DMS79 treated with DMSO at 0.1 percent for 48 hours (cell line): ENCODE measurements around the gene ZNF574.
"Not testable (repeated sequence)": the region's sequence is repeated elsewhere in the genome, so short reads cannot be mapped to it uniquely, and the experiment has no call there.

ENCODE experiments used
- DNase-seq: peaks from one replicate; lab custom pipeline; 2025; lab: John Stamatoyannopoulos, UW

Gene ZNF574

GRCh38 chr19:42099336-42099925 is 23.5 kb downstream of the ZNF574 start:
- no peak for DNase-seq

- not testable (repeated sequence) for DNase-seq
Measured at GRCh38 chr19:42100241-42100640, 24.3 kb downstream of the ZNF574 start.

GRCh38 chr19:42102877-42103276 is 26.9 kb downstream of the ZNF574 start:
- DNase-seq = no peak

- DNase-seq = no peak
Measured at GRCh38 chr19:42105368-42105767, 29.4 kb downstream of the ZNF574 start.

GRCh38 chr19:42108527-42109389 is 32.8 kb downstream of the ZNF574 start:
- DNase-seq = peak; percentile 72

GRCh38 chr19:42109896-42110295 is 33.9 kb downstream of the ZNF574 start:
- no peak for DNase-seq

GRCh38 chr19:42110658-42111057 is 34.7 kb downstream of the ZNF574 start:
- DNase-seq = no peak

- no peak for DNase-seq
Measured at GRCh38 chr19:42111384-42111783, 35.4 kb downstream of the ZNF574 start.

- DNase-seq = no peak
Measured at GRCh38 chr19:42111811-42112210, 35.8 kb downstream of the ZNF574 start.

GRCh38 chr19:42113641-42114348 is 37.8 kb downstream of the ZNF574 start:
- DNase-seq = peak; percentile 87

GRCh38 chr19:42114412-42114811 is 38.4 kb downstream of the ZNF574 start:
- DNase-seq = peak; percentile 88

- DNase-seq = no peak
Measured at GRCh38 chr19:42115219-42115618, 39.3 kb downstream of the ZNF574 start.

- DNase-seq = no peak
Measured at GRCh38 chr19:42115705-42116104, 39.7 kb downstream of the ZNF574 start.

- no peak for DNase-seq
Measured at GRCh38 chr19:42116308-42117075, 40.5 kb downstream of the ZNF574 start.

GRCh38 chr19:42117076-42117475 is 41.1 kb downstream of the ZNF574 start:
- no peak for DNase-seq

- DNase-seq = no peak
Measured at GRCh38 chr19:42120276-42120980, 44.5 kb downstream of the ZNF574 start.

GRCh38 chr19:42121036-42121621 is 45.2 kb downstream of the ZNF574 start:
- DNase-seq = no peak

GRCh38 chr19:42121656-42122069 is 45.7 kb downstream of the ZNF574 start:
- no peak for DNase-seq

GRCh38 chr19:42122691-42123607 is 47.0 kb downstream of the ZNF574 start:
- no peak for DNase-seq

GRCh38 chr19:42123765-42124164 is 47.8 kb downstream of the ZNF574 start:
- no peak for DNase-seq
